Endothelial cell of umbilical vein (primary cell): ENCODE measurements around the gene CNNM2. TPM values are rescaled to one million over a fixed set of nuclear protein-coding genes. Genes with fewer than 3 reads are reported as not detected.

Source experiments
- BruUV-seq: library from RNA; stranded (reverse); fragments of 400-500 nt; replicated peaks from 2 replicates; lab custom pipeline; 2021; lab: Mats Ljungman, UMichigan
- CTCF ChIA-PET: fragments of 300-600, 350-600 bp; sonication (Branson Sonifier 250); formaldehyde crosslinking; loops from one replicate; lab custom pipeline; 2021; ENCODE audit warnings: antibody characterized with exemption, inconsistent platforms; lab: Charles Lee
- POLR2A ChIA-PET: fragments of 300-600, 350-600 bp; sonication (Branson Sonifier 250); formaldehyde crosslinking; loops from one replicate; lab custom pipeline; 2021; ENCODE audit warnings: antibody characterized with exemption, inconsistent platforms; lab: Charles Lee
- DNase-seq: peaks from one replicate; pipeline ENCODE4 v3.0.0-alpha.2; 2011; ENCODE audit warnings: low read depth, low spot score
- FAIRE-seq: peaks from 2 replicates; lab custom pipeline; 2011; peaks lifted over from hg19 to GRCh38; lab: Jason Lieb, UNC
- H2AFZ ChIP-seq: 2 replicates; pipeline ENCODE4 v1.6.0; 2012; ENCODE audit warnings: low read depth, low read length, control low read depth, inconsistent platforms
- H3K27ac ChIP-seq: 2 replicates; pipeline ENCODE4 v1.5.1; 2011; ENCODE audit warnings: low read depth, mild to moderate bottlenecking, control low read depth, low read length, moderate library complexity; ENCODE audit not compliant: insufficient read depth
- H3K27me3 ChIP-seq, 2 experiments: 2 replicates each; pipeline versions ENCODE4 v1.6.0 to v1.6.1; 2011; ENCODE audit warnings: low read length in 2 of 2, mixed read lengths in 1 of 2; ENCODE audit not compliant: control insufficient read depth in 2 of 2, insufficient read depth in 2 of 2
- H3K36me3 ChIP-seq, 2 experiments: 2 replicates in 1 of 2; 3 replicates in 1 of 2; pipeline ENCODE4 v1.5.1; 2011; ENCODE audit warnings: low read length in 2 of 2, mild to moderate bottlenecking in 1 of 2, moderate library complexity in 1 of 2; ENCODE audit not compliant: control insufficient read depth in 2 of 2, insufficient read depth in 2 of 2; ENCODE audit errors: extremely low read depth in 1 of 2
- H3K4me1 ChIP-seq: 3 replicates; pipeline ENCODE4 v1.5.1; 2011; ENCODE audit warnings: mild to moderate bottlenecking, low read length; ENCODE audit not compliant: control insufficient read depth, insufficient read depth; ENCODE audit errors: extremely low read depth
- H3K4me2 ChIP-seq: 2 replicates; pipeline ENCODE4 v1.6.1; 2011; ENCODE audit warnings: low read length, control low read depth, mixed read lengths; ENCODE audit not compliant: insufficient read depth
- H3K4me3 ChIP-seq, 3 experiments: fragments of 200-600 bp in 1 of 3; sonication (generic), shearing (Covaris generic) in 1 of 3; replicated peaks in 1 of 3; 2 replicates each; pipeline ENCODE4 v1.5.1; 2011 to 2016; ENCODE audit warnings: control low read depth in 3 of 3, low read length in 3 of 3, mild to moderate bottlenecking in 2 of 3, inconsistent platforms in 1 of 3, low read depth in 1 of 3, moderate library complexity in 1 of 3; ENCODE audit not compliant: insufficient read depth in 1 of 3
- H3K79me2 ChIP-seq: 2 replicates; pipeline ENCODE4 v1.6.0; 2012; ENCODE audit warnings: low read length, inconsistent platforms; ENCODE audit not compliant: control insufficient read depth, insufficient read depth
- H3K9ac ChIP-seq: replicated peaks from 2 replicates; pipeline ENCODE3; 2011; ENCODE audit warnings: low read length, control low read depth; ENCODE audit not compliant: insufficient read depth; ENCODE audit errors: extremely low read depth
- H3K9me1 ChIP-seq: replicated peaks from 3 replicates; pipeline ENCODE4 v1.6.0; 2011; ENCODE audit warnings: mild to moderate bottlenecking, low read length; ENCODE audit not compliant: control insufficient read depth, insufficient read depth; ENCODE audit errors: extremely low read depth
- H3K9me3 ChIP-seq: replicated peaks from 2 replicates; pipeline ENCODE4 v1.5.1; 2012; ENCODE audit warnings: low read length, inconsistent platforms; ENCODE audit not compliant: control insufficient read depth, insufficient read depth
- H4K20me1 ChIP-seq: replicated peaks from 2 replicates; pipeline ENCODE3; 2011; ENCODE audit warnings: mild to moderate bottlenecking, low read length; ENCODE audit not compliant: control insufficient read depth, insufficient read depth; ENCODE audit errors: extremely low read depth
- CTCF ChIP-seq, 2 donors: IDR thresholded peaks; 1 replicate in 1 of 2; 2 replicates in 1 of 2; pipeline ENCODE4 v1.5.1; 2011; ENCODE audit warnings: low read length in 2 of 2, mild to moderate bottlenecking in 2 of 2, moderate library complexity in 2 of 2, control low read depth in 1 of 2, inconsistent platforms in 1 of 2, low read depth in 1 of 2; ENCODE audit not compliant: insufficient read depth in 1 of 2; ENCODE audit errors: extremely low read depth in 1 of 2
- EZH2 ChIP-seq: IDR thresholded peaks from 2 replicates; pipeline ENCODE4 v1.6.1; 2012; ENCODE audit warnings: borderline replicate concordance, low read depth, mild to moderate bottlenecking, moderate library complexity, low read length, inconsistent platforms; ENCODE audit not compliant: severe bottlenecking
- FOS ChIP-seq: IDR thresholded peaks from 2 replicates; pipeline ENCODE4 v1.6.1; 2011; ENCODE audit warnings: mild to moderate bottlenecking, low read length, moderate library complexity, borderline replicate concordance; ENCODE audit not compliant: insufficient read depth
- GATA2 ChIP-seq: IDR thresholded peaks from 2 replicates; pipeline ENCODE4 v1.7.0; 2011; ENCODE audit warnings: low read depth, mild to moderate bottlenecking, moderate library complexity, mixed read lengths, low read length; ENCODE audit not compliant: insufficient read length, insufficient read depth
- JUN ChIP-seq: IDR thresholded peaks from 2 replicates; pipeline ENCODE4 v1.6.1; 2011; ENCODE audit warnings: borderline replicate concordance, low read depth; ENCODE audit not compliant: insufficient read length, insufficient read depth
- MAX ChIP-seq: IDR thresholded peaks from 2 replicates; pipeline ENCODE4 v1.6.1; 2011; ENCODE audit not compliant: insufficient read depth, insufficient read length
- MYC ChIP-seq: IDR thresholded peaks from one replicate; pipeline ENCODE4 v1.6.1; 2011; ENCODE audit warnings: mild to moderate bottlenecking, low read depth, low read length
- POLR2A ChIP-seq: IDR thresholded peaks from 2 replicates; pipeline ENCODE4 v1.6.1; 2012; ENCODE audit warnings: low read depth, mild to moderate bottlenecking, control low read depth, low read length
- POLR2AphosphoS5 ChIP-seq: IDR thresholded peaks from 2 replicates; pipeline ENCODE4 v1.6.1; 2012; ENCODE audit warnings: low read depth, mild to moderate bottlenecking, control low read depth, low read length, moderate library complexity; ENCODE audit not compliant: insufficient read depth
- dilution Hi-C: fragments of 300-500 bp; cut with MboI; formaldehyde crosslinking; loops from one replicate; pipeline ENCODE4 v1.15.0; 2019; ENCODE audit warnings: low sequenced_read_pairs; ENCODE audit not compliant: extremely low pct_ligation_motif_present
- intact Hi-C: fragments of 100-400 bp; cut with micrococcal nuclease; formaldehyde crosslinking; loops from one replicate; pipeline ENCODE4 v1.10.0; 2022
- polyA plus RNA-seq, 4 experiments: library from polyadenylated mRNA; depleted of rRNA in 3 of 4; stranded (reverse) in 3 of 4; unstranded in 1 of 4; fragments of >200 nt; gene quantifications; 2 replicates each; pipeline versions ENCODE4 v1.2.1 to v1.2.3, GENCODE V29; 2011 to 2012; ENCODE audit warnings: missing spikeins in 1 of 4
- total RNA-seq: library from RNA; stranded (reverse); gene quantifications from 2 replicates; pipeline ENCODE4 v1.2.3, GENCODE V29; 2021

Gene CNNM2
- total and polyA plus RNA-seq, 2 donors (not counting 3 experiments of a cell fraction or from before 2014, with no cell fraction given) = 1.9 to 3.0 TPM

- no peak overlapping the region for H3K4me2 ChIP-seq
- H3K27me3 ChIP-seq = no peaks in the 10 kb centered on the region
- H2AFZ ChIP-seq = no peak overlapping the region
- H3K4me3 ChIP-seq = no peak overlapping the region
- no peaks in the 10 kb centered on the region for H3K9me3 ChIP-seq
- POLR2A ChIA-PET = no interaction called here
- CTCF ChIA-PET = interaction anchor here (0.5 to 0.8 kb wide), 3 partner anchors 33 to 1770 kb away, joined by 3 to 4 read pairs (median 4); partner anchors contain the start of gene CNNM2
- no peaks in the 10 kb centered on the region for H3K79me2 ChIP-seq
- intact Hi-C loops (no loop called here), dilution Hi-C loops (no loop called here)
- no peaks in the 10 kb centered on the region for H4K20me1 ChIP-seq
- H3K27ac ChIP-seq = no peak overlapping the region
- H3K9me1 ChIP-seq = no peaks in the 10 kb centered on the region
- TF ChIP-seq GATA2 (no peak), MYC (no peak), CTCF (IDR thresholded peaks at IDR 0.05; ENCODE audit: extremely low read depth in 1 of 2, insufficient read depth in 1 of 2, low read depth in 1 of 2, low read length in 2 of 2) (no peak), JUN (no peak), POLR2A (no peak), MAX (no peak), FOS (no peak), EZH2 (no peak), POLR2AphosphoS5 (no peak)
- BruUV-seq = no TSS peak
- DNase-seq (no peak), FAIRE-seq (no peak)
- H3K9ac ChIP-seq = no peak overlapping the region
- H3K4me1 ChIP-seq = no peaks in the 10 kb centered on the region
- H3K36me3 ChIP-seq = no peaks in the 10 kb centered on the region
Observed at GRCh38 chr10:102951316-102951715, 33.2 kb downstream of the CNNM2 start.
